SU-DHL-6 (cell line): ENCODE data around the gene HCST.
"Not testable (repeated sequence)": the region's sequence is repeated elsewhere in the genome, so short reads cannot be mapped to it uniquely, and the experiment has no call there.

Source experiments
- H2AFZ ChIP-seq: fragments of 200-600 bp; sonication (generic); 2 replicates; pipeline ENCODE4 v1.6.1; 2014; ENCODE audit warnings: low read depth, mild to moderate bottlenecking, moderate library complexity, mixed read lengths, antibody characterized with exemption, low read length; ENCODE audit not compliant: severe bottlenecking
- H3F3A ChIP-seq: fragments of 200-600 bp; shearing (Covaris generic); 2 replicates; pipeline ENCODE4 v1.6.0; 2016; ENCODE audit warnings: antibody characterized with exemption, mild to moderate bottlenecking; ENCODE audit not compliant: insufficient read depth
- H3K27ac ChIP-seq: fragments of 200-600 bp; sonication (generic); 2 replicates; pipeline ENCODE4 v1.5.1; 2016; ENCODE audit warnings: low read depth, mild to moderate bottlenecking, low read length, moderate library complexity, mixed read lengths
- H3K27me3 ChIP-seq: fragments of 200-600 bp; sonication (generic), shearing (Covaris generic); 2 replicates; pipeline ENCODE4 v1.6.0; 2014; ENCODE audit warnings: mild to moderate bottlenecking, low read length
- H3K36me3 ChIP-seq: fragments of 200-600 bp; sonication (generic); 2 replicates; pipeline ENCODE4 v1.6.1; 2014; ENCODE audit warnings: mild to moderate bottlenecking, low read length, mixed read lengths
- H3K4me2 ChIP-seq: fragments of 300-600, 200-600 bp; shearing (Covaris generic), sonication (generic); 2 replicates; pipeline ENCODE4 v1.6.0; 2014; ENCODE audit warnings: low read length, low read depth, mild to moderate bottlenecking; ENCODE audit not compliant: poor library complexity, severe bottlenecking
- H3K4me3 ChIP-seq: fragments of 200-600 bp; sonication (generic); 2 replicates; pipeline ENCODE4 v1.5.1; 2014; ENCODE audit warnings: antibody characterized with exemption, low read length, mild to moderate bottlenecking, mixed read lengths; ENCODE audit not compliant: insufficient read depth, poor library complexity, severe bottlenecking
- H3K79me2 ChIP-seq: fragments of 200-600 bp; sonication (generic); 2 replicates; pipeline ENCODE4 v1.6.1; 2014; ENCODE audit warnings: mild to moderate bottlenecking, low read length, moderate library complexity; ENCODE audit not compliant: insufficient read depth
- H3K9ac ChIP-seq: fragments of 200-600 bp; sonication (generic); 2 replicates; pipeline ENCODE4 v1.7.0; 2014; ENCODE audit warnings: mild to moderate bottlenecking, low read length
- H3K9me2 ChIP-seq: fragments of 200-600 bp; sonication (generic); replicated peaks from 2 replicates; pipeline ENCODE4 v1.6.1; 2014; ENCODE audit warnings: low read length; ENCODE audit not compliant: insufficient read depth
- H3K9me3 ChIP-seq: fragments of 200-600 bp; sonication (generic); 2 replicates; pipeline ENCODE4 v1.6.1; 2014; ENCODE audit warnings: low read length, mixed read lengths; ENCODE audit not compliant: insufficient read depth
- H4K20me1 ChIP-seq: fragments of 200-600 bp; sonication (generic); 2 replicates; pipeline ENCODE4 v1.6.1; 2014; ENCODE audit warnings: low read depth, mild to moderate bottlenecking, antibody characterized with exemption, low read length, moderate library complexity, mixed read lengths
- CTCF ChIP-seq: fragments of 200-600 bp; sonication (generic); IDR thresholded peaks from one replicate; pipeline ENCODE4 v1.5.1; 2017; ENCODE audit warnings: antibody characterized with exemption, mild to moderate bottlenecking, low read length, moderate library complexity; ENCODE audit not compliant: insufficient read depth, poor library complexity, severe bottlenecking
- EZH2phosphoT487 ChIP-seq: fragments of 200-600 bp; sonication (generic), shearing (Covaris generic); conservative IDR thresholded peaks from 2 replicates; pipeline ENCODE4 v1.6.1; 2018; ENCODE audit warnings: mild to moderate bottlenecking, antibody characterized with exemption, low read length, moderate library complexity, mixed read lengths

HCST gene

GRCh38 chr19:35908973-35909683 lies 6.8 kb downstream of the HCST start:
- Histone ChIP-seq H3K27me3 (no peaks in the 10 kb centered on the region), H2AFZ (no peak overlapping the region), H3K36me3 (no peaks in the 10 kb centered on the region), H3K9ac (peak overlapping the region; percentile 8; the same call in 1 of the 2 replicates), H3K27ac (peak overlapping the region; percentile 42; the same call in 1 of the 2 replicates), H4K20me1 (no peaks in the 10 kb centered on the region), H3K9me2 (no peaks in the 10 kb centered on the region), H3K4me3 (no peak overlapping the region), H3K4me2 (peak overlapping the region; percentile 7), H3K9me3 (no peaks in the 10 kb centered on the region), H3F3A (peaks cover 20% of the 10 kb centered on the region), H3K79me2 (no peaks in the 10 kb centered on the region)
- no peak for TF ChIP-seq CTCF
- no peak for TF ChIP-seq EZH2phosphoT487

DNA sequence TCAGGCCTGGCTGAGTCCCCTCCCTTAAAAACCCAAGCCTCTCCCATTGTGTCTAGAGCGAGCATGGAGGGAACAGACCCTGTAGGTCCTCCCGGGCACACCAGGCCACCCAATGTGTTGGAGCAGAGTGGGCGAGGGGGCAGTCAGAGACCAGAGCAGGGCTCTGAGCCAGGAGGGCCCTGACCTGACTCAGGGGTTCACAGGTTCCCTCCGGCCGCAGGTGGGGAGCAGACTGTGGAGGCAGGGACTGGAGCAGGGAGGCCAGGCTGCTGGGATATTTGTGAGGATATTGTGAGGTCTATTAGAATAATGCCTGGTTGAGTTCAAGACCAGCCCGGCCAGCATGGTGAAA lies 7.3 kb downstream of the HCST start:
- Histone ChIP-seq H3K4me2 (peak overlapping the region; percentile 7), H2AFZ (no peak overlapping the region), H3K9me3 (no peaks in the 10 kb centered on the region), H3K79me2 (no peaks in the 10 kb centered on the region), H4K20me1 (no peaks in the 10 kb centered on the region), H3K27me3 (no peaks in the 10 kb centered on the region), H3K9me2 (no peaks in the 10 kb centered on the region), H3K36me3 (no peaks in the 10 kb centered on the region), H3K27ac (0 out of 2 replicates have a peak overlapping the region, but pooled peaks have one; percentile 42), H3F3A (peaks cover 15% of the 10 kb centered on the region), H3K9ac (peak overlapping the region; percentile 8; the same call in 1 of the 2 replicates), H3K4me3 (no peak overlapping the region)
- TF ChIP-seq CTCF (no peak), EZH2phosphoT487 (no peak)

- not testable (repeated sequence) for H3K9me3 ChIP-seq, H3F3A ChIP-seq, H3K4me2 ChIP-seq, H3K27me3 ChIP-seq, H2AFZ ChIP-seq, H3K9me2 ChIP-seq, H3K4me3 ChIP-seq, H3K79me2 ChIP-seq, H3K9ac ChIP-seq, H4K20me1 ChIP-seq, H3K27ac ChIP-seq, H3K36me3 ChIP-seq
Observed at GRCh38 chr19:35910355-35910754, 8.0 kb downstream of the HCST start.

DNA sequence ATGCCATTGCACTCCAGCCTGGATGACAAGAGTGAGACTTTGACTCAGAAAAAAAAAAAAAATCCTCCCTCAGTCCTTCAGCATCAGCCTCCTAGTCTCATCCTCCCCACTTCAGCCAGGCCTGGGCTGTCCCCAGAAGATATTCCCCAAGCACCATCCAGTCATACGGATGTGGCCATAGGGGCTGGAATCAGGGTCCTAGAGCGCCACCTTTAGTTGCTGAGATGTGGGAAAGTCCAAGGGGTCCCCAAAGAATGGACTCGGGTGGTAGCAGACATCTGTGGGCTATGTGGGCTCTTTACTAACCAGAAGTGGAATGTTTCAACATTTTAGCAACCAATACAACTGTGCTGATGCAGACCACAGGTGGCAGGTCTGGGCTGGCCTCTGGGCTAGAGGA lies 8.8 kb downstream of the HCST start:
- Histone ChIP-seq H3K9me3 (no peaks in the 10 kb centered on the region), H3K79me2 (no peaks in the 10 kb centered on the region), H3K9ac (no peak overlapping the region), H3K27me3 (no peaks in the 10 kb centered on the region), H2AFZ (no peak overlapping the region), H3F3A (peaks cover 7% of the 10 kb centered on the region), H3K9me2 (no peaks in the 10 kb centered on the region), H3K36me3 (no peaks in the 10 kb centered on the region), H3K4me2 (no peak overlapping the region), H4K20me1 (no peaks in the 10 kb centered on the region), H3K27ac (no peak overlapping the region), H3K4me3 (no peak overlapping the region)
- TF ChIP-seq EZH2phosphoT487: no peak
- peak; percentile 10 for TF ChIP-seq CTCF
